GM21515 (cell line): ENCODE data around the gene STAT5A.

Experiments
- ATAC-seq: cut with Tn5 transposase; IDR thresholded peaks from one replicate; pipeline ENCODE4 v1.9.1; 2021; ENCODE audit not compliant: unreplicated experiment

STAT5A gene

DNA sequence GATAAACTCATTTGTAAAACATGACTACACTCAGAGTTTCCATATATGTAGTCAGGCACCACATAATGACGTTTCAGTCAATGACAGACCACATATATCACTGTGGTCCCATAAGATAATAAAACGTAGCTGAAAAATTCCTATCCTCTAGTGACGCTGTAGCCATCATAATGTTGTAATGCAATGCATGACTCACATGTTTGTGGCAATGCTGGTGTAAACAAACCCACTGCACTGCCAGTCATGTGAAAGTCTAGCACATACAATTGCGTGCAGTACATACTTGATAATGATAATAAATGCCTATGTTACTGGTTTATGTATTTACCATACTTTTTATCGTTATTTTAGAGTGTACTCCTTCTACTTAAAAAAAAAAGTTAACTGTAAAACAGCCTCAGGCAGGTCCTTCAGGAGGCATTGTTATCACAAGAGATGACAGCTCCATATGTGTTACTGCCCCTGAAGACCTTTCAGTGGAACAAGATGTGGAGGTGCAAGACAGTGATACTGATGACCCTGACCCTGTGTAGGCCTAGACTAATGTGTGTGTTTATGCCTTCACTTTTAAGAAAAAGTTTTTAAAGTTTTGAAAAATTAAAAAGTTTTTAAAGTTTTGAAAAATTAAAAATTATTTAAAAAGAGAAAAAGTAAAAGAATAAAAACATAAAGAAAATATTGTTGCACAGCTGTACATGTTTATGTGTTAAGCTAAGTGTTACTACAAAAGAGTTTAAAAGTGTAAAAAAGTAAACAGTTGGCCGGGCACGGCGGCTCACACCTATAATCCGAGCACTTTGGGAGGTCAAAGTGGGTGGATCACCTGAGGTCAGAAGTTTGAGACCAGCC lies 21.2 kb upstream of the STAT5A start:
- no peak for ATAC-seq

DNA sequence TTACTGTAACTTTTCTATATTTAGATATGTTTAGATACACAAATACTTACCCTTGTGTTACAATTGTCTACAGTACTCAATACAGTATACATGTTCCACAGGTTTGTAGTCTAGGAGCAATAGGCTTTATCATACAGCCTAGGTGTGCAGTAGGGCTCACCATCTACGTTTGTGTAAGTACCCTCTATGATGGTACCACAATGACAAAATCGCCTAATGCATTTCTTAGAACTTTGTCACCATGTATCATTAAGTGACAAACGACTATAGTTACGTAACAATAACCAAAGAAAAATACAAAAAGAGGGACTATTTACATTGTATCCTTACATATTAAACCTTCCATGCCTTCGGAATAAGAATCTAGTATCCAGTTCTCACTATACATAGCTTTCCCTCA lies 20.1 kb upstream of the STAT5A start:
- ATAC-seq = no peak

DNA sequence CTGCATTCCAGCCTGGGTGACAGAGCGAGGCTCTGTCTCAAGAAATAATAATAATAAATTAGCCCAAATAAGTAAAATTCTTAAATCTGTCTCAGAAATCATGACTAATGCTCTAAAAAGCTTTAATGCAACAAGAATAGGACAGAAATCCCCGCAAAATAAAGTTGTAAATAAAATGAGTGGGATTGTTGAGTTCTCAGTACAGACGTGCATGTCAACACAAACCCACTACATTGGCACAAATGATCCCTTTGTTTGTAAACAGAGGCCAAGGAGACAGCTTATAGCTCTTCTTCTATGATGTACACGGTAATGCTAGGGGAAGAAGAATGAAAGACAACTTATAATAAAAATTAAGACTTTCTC lies 18.1 kb upstream of the STAT5A start:
- no peak for ATAC-seq

DNA sequence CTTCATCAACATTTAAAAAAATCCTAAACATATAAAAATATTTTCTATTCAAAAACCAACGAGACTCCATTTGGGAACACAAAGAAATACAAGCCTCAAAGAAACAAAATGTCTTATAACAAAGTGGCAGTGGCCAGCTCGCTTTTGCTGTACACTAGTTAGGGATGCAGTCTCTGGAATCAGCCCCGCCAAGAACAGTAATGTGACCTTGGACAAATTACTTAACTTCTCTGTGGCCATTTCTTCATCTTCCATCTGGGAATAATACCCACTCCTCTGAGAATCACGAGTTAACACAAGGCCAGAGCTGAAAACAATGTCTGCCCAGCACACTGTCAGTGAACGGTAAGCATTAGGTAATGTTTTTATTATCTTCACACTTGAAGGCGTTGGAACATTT lies 17.7 kb upstream of the STAT5A start:
- ATAC-seq = no peak

DNA sequence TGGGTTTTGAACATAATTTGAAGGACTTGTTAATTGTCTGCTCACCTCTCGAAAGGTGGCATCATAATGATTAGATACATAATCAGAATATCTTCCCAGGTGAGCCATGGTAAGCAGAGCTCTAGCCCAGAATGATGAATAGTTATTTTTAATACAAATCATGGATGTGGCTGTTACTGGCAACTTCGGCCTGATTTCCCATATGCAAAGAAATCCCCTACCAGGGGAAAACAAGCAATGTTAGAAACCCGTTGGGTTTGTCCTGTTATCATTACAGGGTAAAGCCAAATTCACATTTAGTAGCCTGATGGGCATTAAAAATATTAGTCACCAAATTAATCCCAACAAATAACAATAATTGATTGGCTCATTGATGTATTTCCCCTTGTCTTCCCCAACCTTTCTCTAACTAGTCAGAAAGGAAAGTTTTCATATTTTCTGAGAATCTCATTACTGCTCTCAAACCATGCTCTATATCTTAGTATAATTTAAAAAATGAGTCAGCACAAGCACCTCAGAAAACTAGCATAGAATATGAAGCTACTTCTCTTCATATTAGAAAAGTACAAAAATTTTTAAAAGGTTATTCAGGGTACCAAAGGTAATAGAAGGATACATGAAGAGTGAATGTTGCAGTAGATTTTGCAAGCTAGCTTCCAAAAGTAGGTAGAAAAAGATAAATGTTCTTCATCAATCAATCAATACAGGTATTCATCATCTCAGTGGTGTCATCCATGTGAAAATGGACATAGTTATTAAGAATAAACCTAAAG lies 17.1 kb upstream of the STAT5A start:
- ATAC-seq = no peak

DNA sequence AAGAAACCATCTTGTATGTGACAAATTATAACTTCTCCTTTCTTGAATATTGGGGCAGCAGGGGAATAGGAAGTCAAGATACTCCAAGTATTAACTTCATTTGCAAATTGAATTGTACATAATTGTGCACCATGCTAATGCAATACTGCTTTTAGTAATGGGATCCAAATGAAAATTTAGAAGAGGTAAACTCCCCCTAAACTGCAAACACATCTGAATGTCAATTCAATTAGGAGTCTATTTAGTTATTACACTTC lies 16.6 kb upstream of the STAT5A start:
- no peak for ATAC-seq

DNA sequence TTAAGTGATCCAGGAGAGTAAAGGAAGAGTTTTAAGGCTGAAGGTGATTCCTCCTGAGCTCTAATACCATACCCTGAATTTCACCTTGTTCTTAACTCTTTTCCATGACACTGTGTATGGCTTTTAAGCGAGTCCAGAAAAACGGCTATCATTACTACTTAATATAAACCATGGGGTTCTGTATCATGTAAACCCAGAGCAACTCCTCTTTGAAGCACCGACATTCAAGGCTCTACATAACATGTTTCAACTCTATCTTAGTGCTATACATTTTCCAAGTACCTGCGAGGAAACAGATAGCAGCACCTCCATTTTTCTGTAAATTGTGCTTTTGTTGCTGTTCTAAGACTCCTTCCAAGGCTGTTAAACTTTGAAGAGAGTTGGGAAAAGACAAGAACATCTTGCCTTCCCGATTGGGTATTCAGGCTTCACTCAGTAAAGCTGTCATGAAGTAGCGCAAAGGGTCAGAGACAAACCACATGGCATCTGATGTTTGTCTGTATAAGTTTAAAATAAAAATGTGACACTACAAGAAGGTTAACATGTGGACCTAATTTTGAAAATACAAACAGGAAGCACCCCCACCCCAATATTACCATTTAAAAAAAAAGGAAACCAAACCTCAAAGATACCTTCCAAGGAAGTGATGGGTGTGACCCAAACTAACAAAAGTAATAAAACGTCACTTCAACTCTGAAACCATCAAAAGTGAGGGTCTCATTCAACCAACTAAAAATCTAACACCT lies 16.0 kb upstream of the STAT5A start:
- ATAC-seq = no peak

DNA sequence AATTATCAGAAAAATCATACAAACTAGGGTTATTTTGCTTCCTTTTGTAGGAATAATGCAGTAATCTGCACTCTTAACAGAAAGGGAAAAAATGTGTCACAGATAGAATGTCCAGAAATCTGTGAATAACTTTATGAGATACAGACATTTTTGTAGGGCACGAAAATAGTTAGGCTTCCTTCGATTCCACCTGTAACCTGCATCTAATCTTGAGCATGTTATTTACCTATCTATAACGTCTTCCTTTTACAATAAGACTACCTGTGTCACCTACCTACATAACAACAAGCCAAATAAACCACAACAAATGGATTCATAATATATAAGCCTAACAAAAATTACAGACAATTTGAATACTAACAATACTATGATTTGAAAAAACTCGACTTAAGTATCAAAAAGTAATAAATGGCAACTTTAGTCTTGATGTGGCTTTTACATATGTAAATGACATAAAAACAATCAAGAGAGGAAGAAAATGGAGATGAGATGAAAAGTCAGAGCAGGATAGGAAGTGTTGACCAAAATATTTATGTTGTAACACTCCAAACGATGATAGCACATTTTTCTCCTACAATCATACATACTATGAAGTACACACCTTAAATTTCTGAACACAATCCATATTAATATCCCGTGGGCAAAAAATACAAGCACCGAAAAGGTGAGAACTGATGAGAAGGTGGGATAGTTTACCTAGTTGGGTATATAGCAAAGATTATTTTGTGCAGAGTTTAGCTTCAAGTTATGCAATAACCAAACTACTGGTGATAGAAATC lies 14.6 kb upstream of the STAT5A start:
- ATAC-seq = no peak

DNA sequence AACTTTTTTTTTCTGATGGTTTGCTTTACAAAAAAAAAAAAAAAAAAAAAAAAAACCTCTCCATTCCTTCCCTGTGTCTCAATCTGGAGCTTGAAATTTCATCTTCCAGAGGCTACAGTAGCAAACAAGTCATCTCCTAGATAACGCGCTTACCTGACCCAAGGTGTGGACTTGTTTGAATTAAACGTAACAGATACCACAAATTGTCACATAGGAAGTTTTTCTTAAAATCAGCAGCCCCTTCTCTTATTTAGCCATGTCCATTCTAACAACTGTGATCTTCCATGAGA lies 14.1 kb upstream of the STAT5A start:
- ATAC-seq = no peak

DNA sequence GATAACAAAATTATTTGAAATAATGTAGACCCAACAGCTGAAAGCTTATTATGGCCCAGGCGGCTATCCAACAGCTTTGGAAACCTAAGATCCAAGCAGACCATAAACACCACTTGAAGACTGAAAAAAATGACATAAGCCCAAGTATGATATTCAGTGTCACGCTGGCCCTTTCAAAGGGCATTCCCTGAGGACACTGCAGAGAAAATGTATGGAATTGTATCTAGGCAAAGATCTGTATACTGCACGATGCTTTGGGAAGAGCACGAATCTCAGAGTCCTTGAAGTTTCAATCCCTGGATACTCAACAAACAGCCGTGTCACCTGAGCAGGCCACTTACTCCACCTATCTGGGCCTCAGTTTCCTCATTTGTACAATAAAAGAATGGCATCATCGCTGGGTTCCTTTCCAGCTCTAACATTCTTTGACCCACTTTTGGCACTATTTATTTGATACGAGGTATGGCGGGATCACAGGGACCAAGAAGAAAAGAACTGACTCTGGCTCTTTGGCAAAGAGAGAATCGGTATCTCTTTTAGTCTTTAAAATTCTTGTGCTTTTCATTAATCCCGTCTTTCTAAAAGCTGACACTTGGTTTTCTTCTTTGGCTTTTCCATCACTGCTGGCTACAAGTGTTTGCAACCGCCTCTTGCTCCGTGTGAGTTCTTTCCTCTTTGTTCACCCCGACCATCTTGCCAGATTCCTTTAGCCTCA lies 13.3 kb upstream of the STAT5A start:
- no peak for ATAC-seq

DNA sequence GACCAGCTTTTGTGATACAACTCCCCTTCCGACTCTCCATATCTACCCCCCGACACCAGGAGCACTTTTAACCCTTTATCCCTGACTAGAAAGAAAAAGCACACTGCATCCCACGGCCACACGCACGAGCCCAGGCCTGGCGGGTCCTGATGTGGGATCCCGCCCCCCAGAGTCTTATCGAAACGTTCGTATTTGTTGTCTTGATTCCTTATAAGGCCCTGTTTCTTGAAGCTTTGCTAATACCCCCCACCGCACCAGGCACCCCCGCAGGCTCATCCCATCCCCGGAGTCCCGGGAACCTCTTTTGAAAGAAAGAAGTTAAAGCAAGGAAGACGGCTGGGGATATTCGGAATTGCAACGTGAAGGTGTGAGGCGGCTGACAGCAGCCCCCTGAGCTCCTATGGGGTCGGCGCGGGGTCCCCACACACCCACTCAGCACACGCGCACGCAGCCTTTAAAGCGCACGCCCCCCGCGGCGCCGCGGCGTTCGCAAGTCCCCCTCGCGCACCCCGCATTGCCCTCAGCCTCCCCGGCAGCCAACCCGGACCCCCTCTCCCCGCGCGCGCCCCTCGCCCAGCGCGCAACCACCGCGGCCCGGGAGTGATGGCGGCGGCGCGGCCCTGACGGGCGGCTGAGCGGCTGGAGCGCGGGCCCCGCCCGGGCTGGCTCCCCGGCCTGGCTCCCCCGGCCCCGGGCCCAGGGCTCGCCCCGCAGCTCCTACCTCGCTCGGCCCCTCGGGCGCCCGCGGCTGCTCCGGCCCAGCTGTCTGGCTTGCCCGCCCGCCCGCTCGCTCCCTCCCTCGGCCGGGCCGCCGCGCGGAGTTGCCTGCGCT lies 12.6 kb upstream of the STAT5A start:
- peak; percentile 33 for ATAC-seq

DNA sequence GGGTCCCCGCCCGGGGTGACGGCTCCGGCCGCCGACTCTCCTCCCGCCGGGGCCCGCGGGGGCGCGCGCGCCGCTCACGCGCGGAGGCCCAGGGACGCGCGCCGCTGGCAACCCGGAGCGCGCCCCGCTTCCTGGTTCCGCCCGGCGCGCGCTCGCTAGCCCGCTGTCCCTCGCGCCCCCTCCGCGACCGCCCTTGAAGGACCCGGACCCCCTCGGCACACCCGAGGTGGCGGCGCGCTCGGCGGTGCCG lies 12.0 kb upstream of the STAT5A start, which contains the start of gene STAT5B:
STAT5B (minus strand) TSS at position 33 of the 250 bp plus-strand sequence. CDS start 44,264 bp downstream, outside the sequence.
- peak; percentile 51 for ATAC-seq

DNA sequence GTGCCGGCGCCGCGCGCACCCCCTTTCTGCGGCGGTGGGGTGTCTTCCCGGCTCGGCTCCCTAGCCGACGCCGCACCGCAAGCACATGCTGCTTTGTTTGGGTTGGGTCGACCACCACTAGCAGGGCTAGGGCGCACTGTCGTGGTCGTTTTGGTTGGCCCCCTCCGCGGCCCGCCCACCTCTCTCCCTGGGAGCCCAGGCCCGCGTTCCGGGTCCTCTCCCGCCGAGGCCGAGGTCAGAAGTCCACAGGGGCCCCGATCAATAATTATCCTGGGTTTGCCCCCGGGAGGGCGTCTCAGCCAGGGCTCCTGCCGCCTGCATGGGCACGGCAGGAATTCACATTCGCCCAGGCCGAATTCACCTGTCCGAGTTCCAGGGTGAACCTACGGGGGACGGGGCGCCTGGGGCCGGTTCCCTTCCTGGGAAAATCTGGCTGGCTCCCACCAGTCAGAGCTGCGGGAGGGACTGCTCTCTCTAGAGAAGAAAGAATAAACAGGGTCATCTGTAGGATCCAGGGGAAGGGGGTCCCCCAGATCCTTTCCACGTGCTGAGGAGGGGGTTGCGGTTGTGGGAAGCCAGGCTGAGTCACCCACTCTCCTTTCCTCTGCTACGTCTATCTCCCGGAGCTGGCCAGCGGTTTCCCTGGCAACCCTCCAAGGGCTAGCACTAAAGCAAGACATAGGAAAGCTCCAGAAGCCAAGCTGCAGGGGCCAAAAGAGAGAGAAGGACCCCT lies 11.5 kb upstream of the STAT5A start:
- ATAC-seq = peak; percentile 6

DNA sequence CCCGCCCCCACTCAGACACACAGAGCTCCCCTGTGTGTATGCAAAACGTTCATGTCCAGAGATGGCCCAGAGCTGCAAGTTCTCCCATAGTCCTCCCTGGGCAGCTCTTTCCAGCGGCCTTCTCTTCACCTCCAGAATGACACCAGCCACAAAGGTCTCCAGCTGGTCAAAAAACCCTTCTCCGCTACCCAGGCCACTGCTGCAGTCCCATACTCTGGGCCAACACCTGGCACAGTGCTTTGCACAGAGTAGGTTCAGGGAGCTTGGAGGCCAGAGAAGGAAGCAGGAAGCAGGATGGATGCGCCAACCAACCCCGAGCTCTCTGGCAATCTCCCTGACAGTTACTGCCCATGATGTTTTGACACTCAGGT lies 11.0 kb upstream of the STAT5A start:
- ATAC-seq = no peak

DNA sequence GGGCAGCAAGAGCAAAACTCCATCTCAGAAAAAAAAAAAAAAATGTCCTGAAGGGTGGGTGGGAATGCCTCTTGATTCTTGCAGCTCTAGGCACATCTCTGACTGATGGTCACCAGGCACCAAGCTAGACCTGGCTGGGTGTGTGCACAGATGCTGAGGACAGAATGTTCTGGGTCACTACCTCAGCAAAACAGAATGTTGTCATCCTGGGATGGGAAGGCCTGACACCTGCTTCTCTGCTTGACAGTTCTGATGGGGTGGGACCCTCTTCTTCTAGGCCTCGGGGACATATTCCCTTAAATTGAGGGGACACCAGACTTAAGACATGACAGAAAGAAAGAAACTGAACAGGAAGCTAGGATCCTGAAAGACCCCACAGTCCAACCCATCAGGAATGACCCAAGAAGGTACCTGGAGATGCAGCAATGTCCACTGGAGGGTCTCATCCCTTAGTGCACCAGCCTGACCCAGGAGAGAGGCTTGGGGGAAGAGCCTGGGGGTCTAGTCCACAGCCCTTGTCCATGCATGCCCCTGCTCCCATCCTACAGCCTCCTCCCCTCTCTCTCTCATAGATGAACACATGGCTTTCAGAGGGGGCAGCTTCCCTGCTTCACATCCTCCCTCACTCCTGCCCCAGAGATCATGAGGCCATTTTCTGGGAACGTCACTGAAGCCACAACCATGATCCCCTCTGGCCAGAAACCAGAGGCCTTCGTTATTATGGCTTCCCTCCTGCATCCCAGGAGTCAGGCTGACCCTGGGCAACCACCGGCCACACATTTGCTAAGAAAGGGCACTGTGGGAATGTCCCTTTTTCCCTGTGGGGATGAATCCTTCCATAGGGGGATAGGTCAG lies 8.3 kb upstream of the STAT5A start:
- ATAC-seq = no peak

DNA sequence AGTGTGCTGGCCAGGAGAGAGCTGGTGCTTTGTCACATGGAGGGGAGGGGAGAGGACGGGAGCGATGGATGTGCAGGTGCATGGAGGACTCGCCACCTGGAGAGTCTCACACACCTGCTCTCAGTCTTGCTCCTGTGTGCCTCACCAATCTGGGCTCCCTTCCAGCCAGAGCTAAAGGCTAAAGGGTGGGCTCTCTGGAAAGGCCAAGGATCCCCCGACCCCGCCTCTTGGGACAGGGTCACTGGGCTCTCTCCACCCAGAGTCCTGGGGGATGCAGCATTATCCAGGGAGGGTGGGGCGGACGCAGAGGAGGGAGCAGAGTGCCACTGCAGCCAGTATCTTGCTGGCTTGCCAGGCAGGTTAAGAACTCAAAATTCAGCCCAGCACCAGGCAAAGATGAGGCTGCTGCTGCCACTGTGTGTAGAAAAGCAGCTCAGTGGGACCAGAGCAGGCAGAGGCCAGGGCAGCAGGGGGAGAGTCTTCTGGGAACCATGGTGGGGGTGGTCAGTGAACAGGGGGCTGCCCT lies 6.7 kb upstream of the STAT5A start:
- ATAC-seq = no peak

DNA sequence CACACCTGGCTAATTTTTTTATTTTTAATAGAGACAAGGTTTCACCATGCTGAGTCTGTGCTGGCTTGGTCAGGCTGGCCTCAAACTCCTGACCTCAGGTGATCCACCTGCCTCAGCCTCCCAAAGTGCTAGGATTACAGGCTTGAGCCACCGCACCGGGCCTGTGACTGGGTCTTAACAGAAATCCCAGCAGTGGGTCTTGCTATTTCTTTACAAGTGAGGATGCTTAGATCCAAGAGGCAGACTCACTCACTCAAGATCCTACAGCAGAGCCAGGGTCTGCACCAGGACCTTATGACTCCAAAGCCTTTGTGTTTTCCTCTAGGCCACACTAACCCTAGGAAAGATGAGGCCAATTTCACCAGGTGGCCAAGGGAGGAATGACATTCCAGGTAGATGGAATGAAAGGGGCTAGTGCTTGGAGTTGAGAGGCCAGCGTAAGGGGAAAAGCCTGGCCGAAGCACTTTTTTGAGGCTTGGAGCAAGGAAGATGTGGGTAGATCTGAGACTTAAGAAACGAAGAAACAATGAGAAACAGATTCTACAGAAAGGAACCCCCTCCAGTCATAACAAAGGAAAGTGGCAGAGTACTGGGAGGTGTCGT lies 5.7 kb upstream of the STAT5A start:
- no peak for ATAC-seq
